Medulla oblongata (tissue), 1 donor: ENCODE data around the gene PHIP.
"Not testable (repeated sequence)": the region's sequence is repeated elsewhere in the genome, so short reads cannot be mapped to it uniquely, and the experiment has no call there.

Source experiments
- DNase-seq: peaks from one replicate; pipeline ENCODE4 v3.0.0-alpha.2; 2015; ENCODE audit errors: extremely low spot score

Gene PHIP

DNA sequence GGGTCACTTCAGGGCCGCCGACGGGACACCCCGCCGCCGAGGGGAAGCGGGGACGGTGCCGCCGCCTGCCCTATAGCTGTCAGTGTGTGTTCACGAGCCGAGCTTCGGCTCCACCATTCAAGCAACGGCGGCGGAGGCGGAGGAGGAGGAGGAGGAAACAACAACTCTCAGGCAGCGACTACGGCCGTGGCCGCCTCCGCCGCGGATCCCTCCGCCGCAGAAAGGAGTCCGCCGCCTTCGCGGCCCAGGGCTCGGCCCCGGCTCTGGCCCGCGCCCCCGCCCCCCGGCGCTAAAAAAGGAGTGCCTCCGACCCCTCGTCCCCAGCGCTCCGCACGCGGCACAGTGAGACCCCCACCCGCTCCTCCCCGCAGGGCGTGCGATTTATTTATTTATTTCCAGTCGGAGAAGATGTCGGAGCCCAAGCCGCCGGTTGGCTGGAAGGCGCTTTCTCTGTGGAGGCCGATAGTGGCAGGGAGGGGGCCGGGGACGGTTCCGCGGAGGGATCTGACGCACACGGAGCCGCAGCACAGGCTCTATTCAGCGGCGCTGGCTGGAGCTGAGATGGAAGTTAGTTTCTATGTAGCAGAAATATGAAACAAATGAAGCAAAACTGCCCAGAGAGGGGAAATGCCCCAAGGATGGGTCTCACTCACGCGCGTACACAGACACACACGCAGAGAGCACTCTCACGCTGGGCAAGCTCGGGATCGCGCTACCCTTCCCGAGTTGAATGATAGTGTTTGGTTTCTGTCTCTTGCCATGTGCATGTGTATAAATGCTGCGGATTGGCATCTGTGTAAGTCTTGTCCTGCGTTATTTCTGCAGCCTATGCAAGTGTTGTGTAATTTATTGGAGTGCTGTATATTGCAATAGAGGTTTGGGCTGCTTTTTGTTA is at the start of gene PHIP:
Gene PHIP, minus strand, starts transcription at position 180 of the 895 bp plus-strand sequence. CDS start 186 bp downstream, outside the sequence.
- peak; percentile 91 for DNase-seq

GRCh38 chr6:79127660-79128059 is 49.6 kb upstream of the PHIP start:
- DNase-seq, result no peak

DNA sequence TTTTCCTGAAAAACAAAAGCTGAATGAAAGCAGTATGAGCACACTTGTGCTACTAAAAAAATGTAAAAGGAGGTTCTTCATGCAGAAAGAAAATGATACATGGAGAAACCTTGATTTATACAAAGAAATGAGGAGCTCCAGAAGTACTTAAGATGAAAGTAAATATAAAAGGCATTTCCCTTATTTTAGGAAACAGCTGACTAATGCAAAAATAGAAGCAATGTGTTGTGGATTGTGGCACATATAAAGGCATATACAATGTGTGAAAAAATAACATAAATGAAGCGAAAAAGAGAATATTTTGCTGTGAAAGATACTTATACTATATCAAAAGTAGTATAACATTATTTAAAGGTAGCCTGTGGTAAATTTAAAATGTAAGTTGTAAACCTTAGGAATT is 41.2 kb upstream of the PHIP start:
- DNase-seq, result no peak

DNA sequence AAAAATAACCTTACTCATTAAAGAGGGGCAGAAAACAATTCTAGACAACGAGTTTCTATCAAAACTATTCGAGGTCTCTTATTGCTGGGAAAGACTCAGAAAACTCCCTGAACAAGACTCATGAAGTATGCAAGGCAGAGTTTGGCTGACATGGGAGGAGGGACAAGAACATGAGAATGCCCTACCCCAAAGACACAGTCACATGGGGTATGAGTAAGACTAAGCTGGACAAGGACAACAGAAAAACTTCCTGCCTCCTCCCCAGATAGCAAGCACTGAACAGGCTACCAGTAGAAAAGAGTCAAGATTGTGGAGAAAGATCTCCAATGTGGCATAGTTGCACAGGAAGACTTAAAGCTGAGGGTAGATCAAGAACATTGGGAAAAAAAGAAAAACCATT is 39.7 kb upstream of the PHIP start:
- DNase-seq, result no peak

DNA sequence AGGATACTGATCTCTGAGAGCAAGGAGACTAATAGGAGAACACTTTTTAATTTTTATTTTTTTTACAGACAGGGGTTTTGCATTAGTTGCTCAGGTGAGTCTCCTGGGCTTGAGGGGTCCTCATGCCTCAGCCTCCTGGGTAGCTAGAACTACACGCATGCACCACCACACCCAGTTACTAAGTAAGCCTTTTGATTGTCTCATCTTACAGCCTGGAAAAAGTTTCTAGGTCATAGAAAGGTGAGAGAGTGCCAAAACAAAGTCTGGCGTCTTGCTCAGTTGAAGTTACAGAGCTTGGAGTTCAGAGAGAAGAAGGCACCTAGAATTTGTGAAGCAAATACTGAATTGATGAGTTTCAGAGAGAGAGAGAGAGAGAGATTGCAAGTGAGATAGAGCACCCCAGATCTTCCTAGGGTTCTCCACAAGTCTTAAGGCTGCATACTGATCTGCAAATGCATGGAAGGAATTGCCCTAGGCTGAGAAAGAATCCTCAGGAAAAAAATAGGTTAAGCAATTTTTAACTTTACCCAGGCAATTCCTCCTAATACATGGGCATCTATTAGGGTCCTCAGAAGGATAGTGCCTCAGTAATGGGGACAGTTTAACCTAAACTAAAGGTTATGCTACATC is 37.6 kb upstream of the PHIP start:
- no peak for DNase-seq

- DNase-seq, result no peak
These were observed 33.5 kb upstream of the PHIP start for GRCh38 chr6:79111549-79111948.

GRCh38 chr6:79101164-79101563 is 23.1 kb upstream of the PHIP start:
- DNase-seq, result no peak

GRCh38 chr6:79100304-79100703 is 22.2 kb upstream of the PHIP start:
- DNase-seq, result no peak

- DNase-seq, result no peak
These were observed 16.9 kb upstream of the PHIP start for GRCh38 chr6:79094938-79095337.

DNA sequence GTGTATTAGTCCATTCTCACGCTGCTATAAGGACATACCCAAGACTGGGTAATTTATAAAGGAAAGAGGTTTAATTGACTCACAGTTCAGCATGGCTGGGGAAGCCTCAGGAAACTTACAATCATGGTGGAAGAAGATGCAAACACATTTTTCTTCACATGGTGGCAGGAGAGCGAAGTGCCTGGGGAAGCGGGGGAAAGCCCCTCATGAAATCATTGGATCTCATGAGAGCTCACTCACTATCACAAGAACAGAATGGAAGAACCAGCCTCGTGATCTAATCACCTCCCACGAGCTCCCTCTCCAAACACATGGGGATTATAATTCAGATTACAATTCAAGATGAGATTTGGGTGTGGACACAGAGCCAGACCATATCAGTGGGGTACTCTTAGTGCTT is 13.7 kb upstream of the PHIP start:
- not testable (repeated sequence) for DNase-seq

DNA sequence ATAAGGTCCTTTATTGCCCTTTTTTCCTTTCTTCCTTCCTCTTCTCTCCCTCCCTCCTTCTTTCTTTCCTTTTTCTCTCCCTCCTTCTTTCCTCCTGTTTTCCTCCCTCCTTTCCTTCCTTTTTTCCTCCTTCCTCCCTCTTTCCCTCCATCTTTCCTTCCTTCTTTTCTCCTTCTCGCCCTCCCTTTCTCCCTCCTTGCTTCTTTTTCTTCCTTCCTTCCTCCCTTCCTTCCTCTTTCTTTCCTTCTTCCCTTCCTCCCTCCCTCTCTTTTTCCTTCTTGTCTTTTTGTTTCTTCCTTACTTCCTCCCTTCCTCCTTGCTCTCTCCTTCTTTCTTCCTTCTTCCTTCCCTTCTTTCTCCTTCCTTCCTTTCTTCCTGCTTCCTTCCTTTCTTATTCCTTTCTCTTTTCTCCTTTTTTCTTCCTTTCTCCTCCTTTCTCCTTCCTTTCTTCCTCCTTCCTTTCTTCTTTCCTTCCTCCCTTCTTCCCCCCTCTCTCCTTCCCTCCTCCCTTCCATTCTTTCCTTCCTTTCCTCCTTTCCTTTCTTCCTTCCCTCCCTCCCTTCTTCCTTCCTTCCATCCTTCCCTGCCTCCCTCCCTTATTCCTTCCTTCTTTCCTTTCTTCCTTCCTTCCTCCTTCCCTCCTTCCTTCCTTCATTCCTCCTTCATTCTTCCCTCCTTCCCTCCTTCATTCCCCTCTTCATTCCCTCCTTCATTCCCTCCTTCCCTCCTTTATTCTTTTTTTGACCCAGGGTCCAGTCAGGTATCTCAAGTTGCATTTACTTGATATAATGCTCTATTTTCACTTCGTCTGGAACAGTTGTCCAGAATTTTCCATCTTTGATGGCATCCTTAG is 11.7 kb upstream of the PHIP start:
- DNase-seq, result no peak

DNA sequence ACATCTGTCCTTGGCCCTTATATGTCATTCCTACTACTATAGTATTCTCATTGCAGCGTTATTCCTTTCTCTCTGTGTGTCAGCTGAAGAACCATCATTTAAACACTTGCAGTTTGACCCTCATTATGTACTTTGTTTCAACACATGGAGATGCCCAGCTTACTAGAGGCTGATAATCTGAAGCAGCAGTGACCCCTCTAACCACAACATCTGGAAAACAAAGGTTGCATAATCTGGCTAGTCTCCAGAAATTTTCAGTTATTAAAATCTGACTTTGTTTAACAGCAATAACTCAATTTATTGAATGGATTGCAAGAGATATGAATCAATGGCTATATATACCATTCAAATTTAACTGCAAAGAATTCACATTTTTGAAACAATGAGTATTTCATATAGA is 6.6 kb upstream of the PHIP start:
- no peak for DNase-seq

- DNase-seq, result no peak
These were observed 4.2 kb upstream of the PHIP start for GRCh38 chr6:79082304-79082703.

DNA sequence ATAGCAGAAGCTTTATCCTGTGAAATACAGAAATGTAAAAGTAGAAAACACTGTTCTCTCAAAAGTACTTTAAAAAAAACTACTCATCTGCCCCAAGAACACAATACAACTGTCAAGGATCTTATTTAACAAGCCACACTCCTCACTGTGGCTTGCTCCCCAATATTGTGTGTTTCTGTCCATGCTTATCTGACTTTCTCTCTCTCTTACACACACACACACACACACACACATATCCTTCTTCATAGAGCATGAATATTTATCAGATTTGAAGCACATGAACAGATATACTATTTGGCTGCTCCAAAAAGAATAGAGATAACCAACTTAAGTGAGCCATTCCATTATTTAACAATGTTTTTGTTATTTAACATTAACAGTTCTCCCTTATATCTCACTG is 3.6 kb upstream of the PHIP start:
- DNase-seq, result no peak

DNA sequence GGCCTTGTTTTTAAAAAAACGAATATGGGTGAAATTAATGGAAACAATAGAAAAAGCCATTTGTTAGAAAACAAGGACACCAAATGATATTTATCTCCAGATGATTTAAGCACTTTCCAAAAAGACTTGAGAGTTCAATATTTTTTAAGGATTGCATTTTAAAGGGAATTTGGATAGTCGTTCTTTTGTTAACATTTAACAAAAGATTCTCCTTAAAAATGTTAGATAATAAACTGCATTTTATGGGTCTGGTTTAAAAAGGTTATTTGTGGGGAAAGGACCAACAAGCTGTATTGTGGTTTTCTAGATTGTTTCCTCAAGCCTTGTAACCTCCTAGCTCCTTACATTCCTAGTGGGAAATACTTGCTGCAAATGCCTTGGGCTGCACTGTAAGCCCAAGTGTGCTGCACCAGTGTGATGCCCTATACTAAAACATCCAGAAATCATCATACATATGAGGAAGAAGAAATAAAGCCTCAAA is 1.5 kb upstream of the PHIP start:
- peak; percentile 40 for DNase-seq

DNA sequence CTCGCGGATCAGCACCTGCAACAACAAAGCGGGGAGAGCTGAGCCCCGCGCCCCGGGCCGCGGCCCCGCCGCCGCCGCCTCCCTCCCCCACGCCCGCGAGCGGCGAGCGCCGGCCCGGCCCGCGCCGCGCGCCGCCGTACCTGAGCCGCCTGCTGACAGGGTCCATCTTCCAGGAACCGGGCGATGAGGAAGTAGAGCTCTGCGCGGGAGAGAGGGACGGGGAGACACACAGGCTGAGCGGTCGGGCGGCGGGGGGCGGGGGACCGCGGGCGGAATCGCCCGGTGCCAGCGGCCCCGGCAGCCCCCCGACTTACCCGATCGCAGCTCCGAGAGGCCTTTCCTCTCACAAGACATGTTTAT is 359 bp downstream of the PHIP start:
- DNase-seq, result no peak

GRCh38 chr6:79076782-79077641 is 1.0 kb downstream of the PHIP start:
- peak; percentile 89 for DNase-seq

DNA sequence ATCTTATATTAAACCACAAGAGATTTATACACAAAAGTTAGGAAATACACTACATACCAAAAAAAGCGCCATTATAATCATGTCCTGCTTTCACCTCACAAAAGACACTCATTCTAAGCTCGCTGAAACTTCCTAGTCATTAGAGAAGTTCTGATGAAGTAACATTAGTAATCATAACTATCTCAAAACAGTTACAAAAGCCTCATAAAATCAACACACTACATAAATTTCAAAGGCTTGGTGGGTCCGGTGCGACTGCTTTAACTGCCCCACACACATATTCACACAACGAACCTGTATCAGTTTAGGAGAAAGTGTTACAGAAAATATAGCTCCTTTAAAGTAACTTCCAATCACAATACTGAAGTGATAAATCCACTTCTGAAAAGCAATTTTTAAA is 1.9 kb downstream of the PHIP start:
- DNase-seq, result peak; percentile 32

DNA sequence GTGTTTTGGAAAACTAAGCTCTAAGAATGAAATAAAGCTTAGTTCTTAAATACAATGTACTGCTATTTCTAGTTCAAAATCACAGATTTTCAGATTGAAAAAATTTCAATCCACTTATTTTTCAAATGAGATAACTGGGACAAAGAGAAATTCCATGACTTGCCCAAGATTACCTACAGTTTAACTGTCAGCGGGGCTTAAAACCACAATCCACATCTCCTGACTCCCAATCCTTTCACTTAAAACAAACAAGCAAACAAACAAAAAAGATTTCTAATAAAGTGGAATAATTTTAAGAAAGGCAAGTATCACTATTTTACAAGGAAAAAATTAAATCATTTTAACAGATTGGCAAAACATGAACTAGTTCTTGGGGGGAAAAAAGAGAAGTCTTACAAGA is 4.2 kb downstream of the PHIP start:
- DNase-seq, result no peak

- no peak for DNase-seq
These were observed 5.3 kb downstream of the PHIP start for GRCh38 chr6:79072640-79073181.

- no peak for DNase-seq
These were observed 6.5 kb downstream of the PHIP start for GRCh38 chr6:79071547-79071946.
